GM19452 (cell line): ENCODE measurements around the gene MYO18B.

Experiments
- ATAC-seq: cut with Tn5 transposase; IDR thresholded peaks from one replicate; pipeline ENCODE4 v1.9.1; 2021; ENCODE audit not compliant: unreplicated experiment

Gene MYO18B

DNA sequence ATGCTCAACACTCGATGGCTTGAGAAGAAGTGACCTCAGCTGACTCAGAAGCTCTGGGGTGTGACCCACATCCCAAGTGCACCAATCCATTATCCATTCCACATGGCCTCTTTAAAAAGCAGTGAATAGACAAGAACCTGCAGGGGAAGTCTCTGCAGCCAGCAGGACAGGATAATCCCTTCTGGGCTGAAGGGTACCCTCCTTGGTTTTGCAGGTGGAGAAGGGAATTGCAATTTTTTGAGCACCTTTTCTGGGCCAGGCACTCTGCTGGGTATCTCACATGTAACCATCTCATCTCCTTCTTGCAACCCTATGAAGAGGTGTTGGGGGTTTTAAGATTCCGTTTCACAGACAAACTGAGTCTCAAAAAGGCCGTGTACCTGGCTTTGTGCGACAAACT is 76.6 kb downstream of the MYO18B start:
- no peak for ATAC-seq

DNA sequence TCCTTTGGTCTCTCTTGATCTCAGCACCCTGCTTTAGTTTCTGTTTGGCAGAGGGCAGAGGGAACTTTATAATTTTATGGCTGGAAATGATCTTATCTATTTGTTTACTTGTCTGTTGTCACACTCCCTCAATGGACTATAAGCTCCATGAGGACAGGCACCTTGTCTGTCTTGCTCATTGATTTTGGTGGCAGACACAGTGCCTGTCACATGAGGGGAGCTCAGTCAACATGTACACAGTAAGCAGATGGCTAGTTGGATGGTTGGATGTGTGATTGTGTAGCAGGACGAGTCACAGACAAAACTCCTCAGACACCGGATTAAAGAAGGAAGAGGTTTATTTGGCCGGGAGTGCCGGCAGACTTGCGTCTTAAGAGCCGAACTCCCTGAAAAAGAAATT is 80.4 kb downstream of the MYO18B start:
- ATAC-seq, result no peak

DNA sequence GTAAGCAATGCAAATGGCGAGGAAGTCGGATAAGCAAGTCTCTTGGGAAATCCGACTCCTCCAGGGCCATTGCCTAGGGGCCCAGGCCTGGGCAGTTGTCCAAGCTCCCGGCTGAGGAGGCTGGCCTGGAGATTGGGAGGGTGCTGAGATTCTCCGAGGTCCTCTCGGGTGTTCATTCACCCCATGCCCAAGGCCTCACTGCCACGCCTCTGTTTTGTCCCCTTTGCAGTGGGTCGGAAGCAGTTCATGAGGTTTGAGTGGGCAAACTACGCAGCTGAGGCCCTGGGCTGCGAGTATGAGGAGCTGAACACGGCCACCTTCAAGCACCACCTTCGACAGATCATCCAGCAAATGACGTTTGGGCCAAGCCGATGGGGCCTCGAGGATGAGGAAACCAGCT is 81.3 kb downstream of the MYO18B start:
- no peak for ATAC-seq

DNA sequence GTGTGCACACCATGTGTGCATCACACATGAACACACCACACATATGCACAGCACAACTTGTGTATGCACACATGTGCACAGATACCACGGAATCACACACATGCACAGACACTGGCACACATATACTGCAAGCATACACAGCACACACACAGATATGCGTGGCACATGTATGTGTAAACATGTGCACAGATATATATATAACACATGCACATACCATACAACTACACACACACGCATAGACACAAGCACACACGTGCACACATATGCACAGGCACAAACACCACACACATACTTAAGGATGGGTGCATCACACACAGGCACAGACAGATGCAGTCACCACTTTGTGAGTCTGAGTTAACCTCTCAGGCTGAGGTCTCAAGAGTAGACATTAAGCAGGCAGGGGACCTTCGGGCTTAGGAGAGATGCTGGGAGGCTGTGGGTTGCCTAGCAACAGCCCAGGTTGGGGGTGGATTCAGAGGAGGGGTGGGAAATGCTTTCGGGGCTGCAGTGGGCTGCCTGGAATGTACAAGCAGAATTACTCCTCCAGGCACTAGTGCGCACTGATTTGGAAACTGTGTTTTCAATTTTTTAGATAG is 82.9 kb downstream of the MYO18B start:
- no peak for ATAC-seq

DNA sequence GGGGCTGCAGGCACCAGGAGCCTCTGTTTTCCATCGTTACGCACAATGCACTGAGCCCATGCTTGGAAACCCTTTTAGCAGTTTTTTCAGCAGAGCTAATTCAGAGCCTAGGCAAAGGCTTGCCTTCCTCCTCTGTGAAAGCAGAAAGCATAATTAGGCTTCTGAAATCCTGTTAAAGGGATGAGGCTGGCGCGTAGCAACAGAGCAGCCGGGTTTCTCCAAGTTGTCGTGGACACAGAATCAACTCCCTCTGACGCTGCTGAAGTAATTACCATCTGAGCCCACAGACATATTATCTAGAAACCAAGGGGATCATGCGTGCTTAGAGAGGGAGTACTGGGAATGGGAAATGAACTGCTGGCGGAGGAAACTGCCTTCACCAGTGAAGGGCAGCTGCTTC is 85.4 kb downstream of the MYO18B start:
- ATAC-seq, result no peak

GRCh38 chr22:25828422-25828821 is 86.4 kb downstream of the MYO18B start:
- no peak for ATAC-seq

DNA sequence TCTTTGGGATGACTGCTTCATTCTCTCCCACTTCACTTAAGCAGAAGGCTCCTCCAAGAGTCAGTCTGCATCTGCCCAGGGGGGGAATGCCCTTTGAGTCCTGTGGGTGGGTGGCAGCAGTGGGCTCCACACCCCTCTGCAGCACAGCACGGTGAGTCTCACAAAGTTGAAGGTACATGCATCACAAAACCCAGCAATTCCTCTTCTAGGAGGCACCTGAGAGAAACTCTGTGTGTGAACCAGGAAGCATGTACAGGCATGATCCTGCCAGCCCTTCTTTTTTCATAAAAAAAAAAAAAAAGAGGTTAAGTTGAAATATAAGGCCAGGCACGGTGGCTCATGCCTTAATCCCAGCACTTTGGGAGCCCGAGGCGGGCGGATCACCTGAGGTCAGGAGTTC is 87.2 kb downstream of the MYO18B start:
- no peak for ATAC-seq

DNA sequence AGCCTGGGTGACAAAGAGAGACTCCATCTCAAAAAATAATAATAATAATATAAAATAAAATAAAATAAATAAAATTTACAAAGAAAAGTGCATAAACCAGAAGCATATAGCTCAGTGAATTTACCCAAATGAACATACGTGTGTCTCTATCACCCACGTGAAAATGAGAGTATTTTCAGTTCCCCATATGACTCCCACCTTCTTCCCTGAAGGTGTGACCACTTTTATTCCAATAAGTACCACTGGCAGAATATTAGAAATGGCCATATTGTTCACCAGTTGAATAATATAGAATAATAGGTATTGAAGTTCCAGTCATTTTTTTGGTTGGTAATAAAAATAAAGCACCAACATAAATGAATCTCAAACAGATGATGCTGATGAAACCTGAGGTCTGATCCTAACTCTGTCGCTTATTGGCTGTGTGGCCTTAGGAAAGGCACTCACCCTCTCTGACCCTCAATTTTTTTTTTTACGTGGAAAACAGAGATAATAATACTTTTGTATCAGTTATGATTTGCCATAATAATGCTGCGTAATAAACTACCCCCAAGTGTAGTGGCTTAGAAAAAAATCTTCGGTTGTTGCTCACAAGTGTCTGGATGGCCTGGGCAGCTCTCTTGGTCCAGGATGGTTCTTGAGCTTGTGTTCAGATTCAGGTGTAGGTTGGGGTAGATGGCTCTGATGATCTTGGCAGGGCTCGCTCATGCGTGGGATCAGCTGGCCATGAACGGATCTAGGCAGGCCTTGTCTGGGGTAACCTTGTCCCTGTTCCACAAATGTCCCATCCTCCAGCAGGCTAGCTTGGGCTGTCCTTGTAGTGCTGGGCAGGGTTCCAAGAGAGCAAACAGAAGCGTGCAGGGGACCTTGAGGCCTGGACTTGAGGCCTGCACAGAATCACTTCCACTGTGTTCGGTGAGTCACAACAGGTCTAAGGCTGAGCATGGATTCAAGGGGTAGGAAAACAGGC is 88.1 kb downstream of the MYO18B start:
- no peak for ATAC-seq

GRCh38 chr22:25833091-25833490 is 91.1 kb downstream of the MYO18B start:
- ATAC-seq, result no peak

- ATAC-seq, result no peak
These were observed 91.7 kb downstream of the MYO18B start for GRCh38 chr22:25833676-25834075.

DNA sequence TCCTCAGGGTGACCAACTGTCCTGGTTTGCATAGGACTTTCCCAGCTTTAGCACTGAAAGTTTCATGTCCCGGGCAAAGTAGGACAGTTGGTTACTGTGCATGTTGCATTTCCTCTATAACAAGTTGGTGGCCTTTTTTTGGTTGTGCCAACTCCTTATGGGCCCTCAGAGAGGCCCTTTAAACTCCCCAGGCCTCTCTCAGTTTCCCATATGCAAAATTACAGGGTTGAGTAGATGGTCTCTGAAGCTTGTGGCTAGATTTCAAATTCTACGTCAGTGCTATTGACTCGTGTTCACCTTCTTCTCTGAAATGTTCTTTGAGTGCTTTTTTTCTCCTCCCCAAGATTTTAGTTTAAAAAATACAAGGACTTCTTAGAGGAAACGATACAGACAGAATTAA is 92.5 kb downstream of the MYO18B start:
- no peak for ATAC-seq

- ATAC-seq, result no peak
These were observed 93.4 kb downstream of the MYO18B start for GRCh38 chr22:25835348-25835747.

GRCh38 chr22:25837288-25837900 is 95.4 kb downstream of the MYO18B start:
- ATAC-seq, result no peak

- ATAC-seq, result no peak
These were observed 97.2 kb downstream of the MYO18B start for GRCh38 chr22:25838960-25839741.

DNA sequence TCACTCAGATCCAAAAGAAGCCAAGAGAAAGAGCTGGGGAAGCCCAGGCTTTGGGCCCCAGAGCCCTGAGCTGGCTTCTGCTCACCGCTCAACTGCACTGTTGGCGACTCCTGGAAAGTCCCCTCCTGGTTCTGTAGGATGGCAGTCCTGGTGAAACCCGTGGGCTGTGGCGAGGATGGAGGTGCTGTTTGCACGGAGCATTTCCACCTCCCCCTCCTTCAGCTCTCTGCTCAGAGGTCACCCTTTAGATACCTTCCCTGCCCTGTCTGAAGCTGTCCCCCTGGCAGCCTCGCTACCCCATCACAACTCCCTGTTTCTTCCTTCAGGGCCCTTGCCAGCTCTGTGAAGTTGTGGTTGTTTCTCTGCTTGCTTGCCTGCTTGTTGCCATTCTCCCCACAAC is 97.8 kb downstream of the MYO18B start:
- no peak for ATAC-seq

DNA sequence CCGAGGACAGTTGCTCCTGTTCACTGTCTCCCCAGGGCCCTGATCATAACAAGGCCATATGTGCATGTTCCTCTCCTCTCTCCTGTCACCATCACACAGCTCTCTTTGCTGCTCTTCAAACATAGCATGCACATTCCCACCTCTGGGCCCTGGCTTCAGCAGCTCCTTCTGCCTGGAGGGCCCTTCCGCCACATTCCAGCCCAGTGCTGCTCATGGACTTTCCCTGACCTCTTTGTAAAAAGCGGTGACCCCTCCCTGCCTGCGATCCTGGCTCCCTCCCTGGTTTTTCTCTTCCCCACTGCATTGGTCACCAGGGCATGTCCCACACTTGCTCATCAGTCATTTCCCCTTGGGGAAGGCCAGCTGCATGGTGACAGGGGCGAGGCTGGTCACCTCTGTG is 98.2 kb downstream of the MYO18B start:
- ATAC-seq, result no peak

GRCh38 chr22:25840891-25841290 is 98.9 kb downstream of the MYO18B start:
- no peak for ATAC-seq

DNA sequence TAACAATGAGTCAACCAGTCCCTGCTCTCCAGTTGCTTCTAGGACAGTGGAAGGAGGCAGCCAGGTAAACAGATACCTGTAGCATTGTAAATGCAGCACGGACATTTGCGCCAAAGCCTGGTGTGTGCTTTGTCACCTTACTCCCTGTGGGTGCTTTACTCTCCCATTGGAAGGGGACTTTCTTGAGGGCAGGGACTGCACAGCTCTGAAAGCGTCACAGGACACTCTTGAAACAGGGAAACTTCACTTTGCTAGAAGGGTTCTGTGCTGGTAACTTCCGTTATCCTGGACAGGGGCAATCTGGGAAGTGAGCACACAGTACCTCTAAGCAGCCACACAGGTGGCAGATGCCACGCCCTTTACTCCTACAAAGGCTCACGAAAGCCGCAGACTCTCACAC is 99.8 kb downstream of the MYO18B start:
- no peak for ATAC-seq

- no peak for ATAC-seq
These were observed 101.8 kb downstream of the MYO18B start for GRCh38 chr22:25843660-25844405.

DNA sequence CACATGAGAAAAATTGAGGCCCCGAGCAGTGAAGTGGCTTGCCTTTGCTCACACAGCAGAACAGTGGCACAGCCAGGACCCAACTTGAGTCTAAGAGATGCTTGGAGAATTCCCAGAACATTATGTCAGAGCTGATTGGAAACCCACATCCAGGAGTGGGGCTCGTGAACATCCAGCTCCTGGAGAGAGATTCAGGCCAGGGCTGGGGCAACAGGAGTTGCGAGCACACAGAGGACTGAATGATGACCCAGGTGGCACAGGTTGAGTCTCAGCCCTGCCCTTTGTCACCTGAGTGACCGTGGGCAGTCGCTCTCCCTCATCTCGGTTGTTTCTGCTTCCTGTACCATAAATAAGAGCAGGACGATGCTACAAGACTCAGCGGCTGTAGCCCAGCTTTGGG is 102.6 kb downstream of the MYO18B start:
- ATAC-seq, result no peak
